ENCODE data around the gene AKNA.

AKNA gene

GRCh38 chr9:114394523-114395333 lies 6.9 kb upstream of the AKNA start:
- no peak for DNase-seq (ENCODE audit: low spot score)

- no peak for DNase-seq (ENCODE audit: low spot score)
Measured at GRCh38 chr9:114392749-114393112, 4.9 kb upstream of the AKNA start.

- no peak for DNase-seq (ENCODE audit: low spot score)
Measured at GRCh38 chr9:114390952-114391351, 3.2 kb upstream of the AKNA start.

GRCh38 chr9:114389612-114390368 lies 2.0 kb upstream of the AKNA start:
- DNase-seq (ENCODE audit: low spot score), result no peak

- no peak for DNase-seq (ENCODE audit: low spot score)
Measured at GRCh38 chr9:114388764-114389375, 1.1 kb upstream of the AKNA start.

GRCh38 chr9:114388357-114388682 lies 538 bp upstream of the AKNA start:
- DNase-seq (ENCODE audit: low spot score), result no peak

GRCh38 chr9:114386886-114387679 lies 699 bp downstream of the AKNA start:
- DNase-seq (ENCODE audit: low spot score), result no peak

- DNase-seq (ENCODE audit: low spot score), result no peak
Measured at GRCh38 chr9:114386361-114386885, 1.4 kb downstream of the AKNA start.

GRCh38 chr9:114385397-114386181 lies 2.2 kb downstream of the AKNA start:
- DNase-seq (ENCODE audit: low spot score), result no peak

- DNase-seq (ENCODE audit: low spot score), result no peak
Measured at GRCh38 chr9:114384836-114385396, 2.9 kb downstream of the AKNA start.

GRCh38 chr9:114384341-114384740 lies 3.4 kb downstream of the AKNA start:
- no peak for DNase-seq (ENCODE audit: low spot score)

GRCh38 chr9:114383521-114384231 lies 4.1 kb downstream of the AKNA start:
- DNase-seq (ENCODE audit: low spot score), result no peak

- DNase-seq (ENCODE audit: low spot score), result no peak
Measured at GRCh38 chr9:114382699-114383520, 4.9 kb downstream of the AKNA start.

- DNase-seq (ENCODE audit: low spot score), result no peak
Measured at GRCh38 chr9:114378883-114379282, 8.9 kb downstream of the AKNA start.

GRCh38 chr9:114378016-114378415 lies 9.8 kb downstream of the AKNA start:
- DNase-seq (ENCODE audit: low spot score), result no peak

GRCh38 chr9:114376586-114377445 lies 11.0 kb downstream of the AKNA start:
- no peak for DNase-seq (ENCODE audit: low spot score)

GRCh38 chr9:114375386-114376175 lies 12.2 kb downstream of the AKNA start:
- DNase-seq (ENCODE audit: low spot score), result no peak

GRCh38 chr9:114374936-114375335 lies 12.8 kb downstream of the AKNA start:
- DNase-seq (ENCODE audit: low spot score), result no peak
